ENCODE results near the gene ATXN10.

The ATXN10 gene

GRCh38 chr22:45866126-45866645 is 194.6 kb downstream of the ATXN10 start:
- Histone ChIP-seq H3K27ac (ENCODE audit: low read length) (no peak overlapping the region), H3K4me3 (ENCODE audit: low read depth in 1 of 2, low read length in 2 of 2) (no peak overlapping the region), H3K79me2 (ENCODE audit: insufficient read depth, low read length) (no peaks in the 10 kb centered on the region), H4K20me1 (ENCODE audit: insufficient read depth, low read length) (peaks cover 14% of the 10 kb centered on the region), H2AFZ (ENCODE audit: low read depth, low read length) (no peak overlapping the region), H3K9ac (ENCODE audit: low read depth, low read length) (no peak overlapping the region), H3K36me3 (ENCODE audit: insufficient read depth, low read length) (no peaks in the 10 kb centered on the region), H3K27me3 (ENCODE audit: insufficient read depth, low read length, poor library complexity) (no peaks in the 10 kb centered on the region), H3K4me1 (ENCODE audit: insufficient read depth, low read length) (peaks cover 12% of the 10 kb centered on the region), H3K4me2 (ENCODE audit: insufficient read depth, low read length) (no peak overlapping the region), H3K9me3 (ENCODE audit: insufficient read depth, low read length, severe bottlenecking) (no peaks in the 10 kb centered on the region)
- DNase-seq = no peak
- no peak for TF ChIP-seq CTCF (IDR thresholded peaks at IDR 0.05; ENCODE audit: borderline replicate concordance, extremely low read depth, low read length, poor library complexity, severe bottlenecking)
- TF ChIP-seq EZH2 (IDR thresholded peaks at IDR 0.05; ENCODE audit: borderline replicate concordance, low read depth, low read length, severe bottlenecking) = no peak
- no peak for ATAC-seq (ENCODE audit: insufficient read depth, low read depth)

GRCh38 chr22:45866646-45867117 is 195.0 kb downstream of the ATXN10 start:
- H3K4me3 ChIP-seq (ENCODE audit: low read depth in 1 of 2, low read length in 2 of 2) = no peak overlapping the region
- H3K27me3 ChIP-seq (ENCODE audit: insufficient read depth, low read length, poor library complexity) = no peaks in the 10 kb centered on the region

GRCh38 chr22:45867118-45867905 is 195.7 kb downstream of the ATXN10 start:
- TF ChIP-seq EZH2 (IDR thresholded peaks at IDR 0.05; ENCODE audit: borderline replicate concordance, low read depth, low read length, severe bottlenecking) (no peak), CTCF (IDR thresholded peaks at IDR 0.05; ENCODE audit: borderline replicate concordance, extremely low read depth, low read length, poor library complexity, severe bottlenecking) (no peak)
- Histone ChIP-seq H3K79me2 (ENCODE audit: insufficient read depth, low read length) (no peaks in the 10 kb centered on the region), H3K9me3 (ENCODE audit: insufficient read depth, low read length, severe bottlenecking) (no peaks in the 10 kb centered on the region), H3K9ac (ENCODE audit: low read depth, low read length) (no peak overlapping the region), H3K4me3 (ENCODE audit: low read depth in 1 of 2, low read length in 2 of 2) (no peak overlapping the region), H3K36me3 (ENCODE audit: insufficient read depth, low read length) (no peaks in the 10 kb centered on the region), H3K27ac (ENCODE audit: low read length) (no peak overlapping the region), H2AFZ (ENCODE audit: low read depth, low read length) (no peak overlapping the region), H3K4me2 (ENCODE audit: insufficient read depth, low read length) (no peak overlapping the region), H3K4me1 (ENCODE audit: insufficient read depth, low read length) (peaks cover 12% of the 10 kb centered on the region), H4K20me1 (ENCODE audit: insufficient read depth, low read length) (peaks cover 7% of the 10 kb centered on the region; the same call in 1 of the 2 replicates), H3K27me3 (ENCODE audit: insufficient read depth, low read length, poor library complexity) (no peaks in the 10 kb centered on the region)
- ATAC-seq (ENCODE audit: insufficient read depth, low read depth) (no peak), DNase-seq (peak; percentile 3)

More at GRCh38 chr22:45866646-45867117, 195.0 kb downstream of the ATXN10 start:
- no peaks in the 10 kb centered on the region for H3K36me3 ChIP-seq (ENCODE audit: insufficient read depth, low read length)
- H3K79me2 ChIP-seq (ENCODE audit: insufficient read depth, low read length) = no peaks in the 10 kb centered on the region
- H4K20me1 ChIP-seq (ENCODE audit: insufficient read depth, low read length) = peaks cover 9% of the 10 kb centered on the region; the same call in 1 of the 2 replicates
- no peak for DNase-seq
- ATAC-seq (ENCODE audit: insufficient read depth, low read depth) = no peak
- H3K9me3 ChIP-seq (ENCODE audit: insufficient read depth, low read length, severe bottlenecking) = no peaks in the 10 kb centered on the region
- H2AFZ ChIP-seq (ENCODE audit: low read depth, low read length) = no peak overlapping the region
- H3K27ac ChIP-seq (ENCODE audit: low read length) = no peak overlapping the region
- TF ChIP-seq CTCF (IDR thresholded peaks at IDR 0.05; ENCODE audit: borderline replicate concordance, extremely low read depth, low read length, poor library complexity, severe bottlenecking) (no peak), EZH2 (IDR thresholded peaks at IDR 0.05; ENCODE audit: borderline replicate concordance, low read depth, low read length, severe bottlenecking) (no peak)
- H3K4me2 ChIP-seq (ENCODE audit: insufficient read depth, low read length) = no peak overlapping the region
- H3K4me1 ChIP-seq (ENCODE audit: insufficient read depth, low read length) = peaks cover 12% of the 10 kb centered on the region
- no peak overlapping the region for H3K9ac ChIP-seq (ENCODE audit: low read depth, low read length)
